HepG2 (cell line): ENCODE measurements around the gene STS.

Source experiments
- MXI1 ChIP-seq: IDR thresholded peaks from 3 replicates; pipeline ENCODE4 v1.6.1; 2012; ENCODE audit warnings: low read depth, low read length, inconsistent platforms, borderline replicate concordance
- TCF7L2 ChIP-seq: IDR thresholded peaks from 2 replicates; pipeline ENCODE4 v1.6.1; 2011; ENCODE audit warnings: mild to moderate bottlenecking, low read depth, low read length, moderate library complexity
- ZNF256 ChIP-seq: sonication (generic); formaldehyde crosslinking; conservative IDR thresholded peaks from 2 replicates; pipeline ENCODE4 v1.4.0; 2020; ENCODE audit warnings: missing genetic modification reagents
- TF ChIP-seq, protein P1 (sequence below): sonication (generic); formaldehyde crosslinking; IDR thresholded peaks from 2 replicates; pipeline ENCODE4 v1.5.1; 2020; ENCODE audit warnings: missing genetic modification reagents, mild to moderate bottlenecking, borderline replicate concordance
- TF ChIP-seq, protein P2 (sequence below): sonication (generic); formaldehyde crosslinking; IDR thresholded peaks from 2 replicates; pipeline ENCODE4 v1.5.0; 2020; ENCODE audit warnings: mild to moderate bottlenecking, missing genetic modification reagents, moderate library complexity
- TF ChIP-seq, protein P3 (sequence below): sonication (generic); formaldehyde crosslinking; conservative IDR thresholded peaks from 2 replicates; pipeline ENCODE4 v1.4.0; 2020; ENCODE audit warnings: missing genetic modification reagents
- TF ChIP-seq, protein P4 (sequence below): sonication (generic); formaldehyde crosslinking; IDR thresholded peaks from 2 replicates; pipeline ENCODE4 v1.4.0; 2020; ENCODE audit warnings: missing genetic modification reagents

DNA sequence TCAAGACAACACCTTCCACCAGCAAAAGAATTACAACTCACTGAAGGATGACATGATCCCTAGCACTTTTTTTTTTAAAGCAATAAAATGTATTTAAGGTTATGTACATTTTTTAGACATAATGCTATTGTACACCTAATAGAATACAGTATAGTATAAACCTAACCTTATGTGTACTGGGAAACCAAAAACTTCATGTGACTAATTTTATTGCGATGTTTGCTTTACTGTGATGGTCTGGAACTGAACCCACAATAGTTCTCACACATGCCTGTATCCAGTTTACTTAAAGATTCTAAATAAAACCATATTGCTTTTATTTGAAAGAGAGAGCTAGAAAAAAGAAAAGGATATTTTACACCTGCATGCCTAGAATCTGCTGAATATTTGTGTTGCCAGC, 4.4 kb upstream of the STS start:
- no peak for TF ChIP-seq ZNF256
- TF ChIP-seq, protein P1, sequence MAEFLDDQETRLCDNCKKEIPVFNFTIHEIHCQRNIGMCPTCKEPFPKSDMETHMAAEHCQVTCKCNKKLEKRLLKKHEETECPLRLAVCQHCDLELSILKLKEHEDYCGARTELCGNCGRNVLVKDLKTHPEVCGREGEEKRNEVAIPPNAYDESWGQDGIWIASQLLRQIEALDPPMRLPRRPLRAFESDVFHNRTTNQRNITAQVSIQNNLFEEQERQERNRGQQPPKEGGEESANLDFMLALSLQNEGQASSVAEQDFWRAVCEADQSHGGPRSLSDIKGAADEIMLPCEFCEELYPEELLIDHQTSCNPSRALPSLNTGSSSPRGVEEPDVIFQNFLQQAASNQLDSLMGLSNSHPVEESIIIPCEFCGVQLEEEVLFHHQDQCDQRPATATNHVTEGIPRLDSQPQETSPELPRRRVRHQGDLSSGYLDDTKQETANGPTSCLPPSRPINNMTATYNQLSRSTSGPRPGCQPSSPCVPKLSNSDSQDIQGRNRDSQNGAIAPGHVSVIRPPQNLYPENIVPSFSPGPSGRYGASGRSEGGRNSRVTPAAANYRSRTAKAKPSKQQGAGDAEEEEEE: no peak
- no peak for TF ChIP-seq TCF7L2
- TF ChIP-seq, protein P2, sequence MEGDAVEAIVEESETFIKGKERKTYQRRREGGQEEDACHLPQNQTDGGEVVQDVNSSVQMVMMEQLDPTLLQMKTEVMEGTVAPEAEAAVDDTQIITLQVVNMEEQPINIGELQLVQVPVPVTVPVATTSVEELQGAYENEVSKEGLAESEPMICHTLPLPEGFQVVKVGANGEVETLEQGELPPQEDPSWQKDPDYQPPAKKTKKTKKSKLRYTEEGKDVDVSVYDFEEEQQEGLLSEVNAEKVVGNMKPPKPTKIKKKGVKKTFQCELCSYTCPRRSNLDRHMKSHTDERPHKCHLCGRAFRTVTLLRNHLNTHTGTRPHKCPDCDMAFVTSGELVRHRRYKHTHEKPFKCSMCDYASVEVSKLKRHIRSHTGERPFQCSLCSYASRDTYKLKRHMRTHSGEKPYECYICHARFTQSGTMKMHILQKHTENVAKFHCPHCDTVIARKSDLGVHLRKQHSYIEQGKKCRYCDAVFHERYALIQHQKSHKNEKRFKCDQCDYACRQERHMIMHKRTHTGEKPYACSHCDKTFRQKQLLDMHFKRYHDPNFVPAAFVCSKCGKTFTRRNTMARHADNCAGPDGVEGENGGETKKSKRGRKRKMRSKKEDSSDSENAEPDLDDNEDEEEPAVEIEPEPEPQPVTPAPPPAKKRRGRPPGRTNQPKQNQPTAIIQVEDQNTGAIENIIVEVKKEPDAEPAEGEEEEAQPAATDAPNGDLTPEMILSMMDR: no peak
- TF ChIP-seq, protein P3, sequence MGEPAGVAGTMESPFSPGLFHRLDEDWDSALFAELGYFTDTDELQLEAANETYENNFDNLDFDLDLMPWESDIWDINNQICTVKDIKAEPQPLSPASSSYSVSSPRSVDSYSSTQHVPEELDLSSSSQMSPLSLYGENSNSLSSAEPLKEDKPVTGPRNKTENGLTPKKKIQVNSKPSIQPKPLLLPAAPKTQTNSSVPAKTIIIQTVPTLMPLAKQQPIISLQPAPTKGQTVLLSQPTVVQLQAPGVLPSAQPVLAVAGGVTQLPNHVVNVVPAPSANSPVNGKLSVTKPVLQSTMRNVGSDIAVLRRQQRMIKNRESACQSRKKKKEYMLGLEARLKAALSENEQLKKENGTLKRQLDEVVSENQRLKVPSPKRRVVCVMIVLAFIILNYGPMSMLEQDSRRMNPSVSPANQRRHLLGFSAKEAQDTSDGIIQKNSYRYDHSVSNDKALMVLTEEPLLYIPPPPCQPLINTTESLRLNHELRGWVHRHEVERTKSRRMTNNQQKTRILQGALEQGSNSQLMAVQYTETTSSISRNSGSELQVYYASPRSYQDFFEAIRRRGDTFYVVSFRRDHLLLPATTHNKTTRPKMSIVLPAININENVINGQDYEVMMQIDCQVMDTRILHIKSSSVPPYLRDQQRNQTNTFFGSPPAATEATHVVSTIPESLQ (CRISPR knock-in tag): no peak
- TF ChIP-seq, protein P4, sequence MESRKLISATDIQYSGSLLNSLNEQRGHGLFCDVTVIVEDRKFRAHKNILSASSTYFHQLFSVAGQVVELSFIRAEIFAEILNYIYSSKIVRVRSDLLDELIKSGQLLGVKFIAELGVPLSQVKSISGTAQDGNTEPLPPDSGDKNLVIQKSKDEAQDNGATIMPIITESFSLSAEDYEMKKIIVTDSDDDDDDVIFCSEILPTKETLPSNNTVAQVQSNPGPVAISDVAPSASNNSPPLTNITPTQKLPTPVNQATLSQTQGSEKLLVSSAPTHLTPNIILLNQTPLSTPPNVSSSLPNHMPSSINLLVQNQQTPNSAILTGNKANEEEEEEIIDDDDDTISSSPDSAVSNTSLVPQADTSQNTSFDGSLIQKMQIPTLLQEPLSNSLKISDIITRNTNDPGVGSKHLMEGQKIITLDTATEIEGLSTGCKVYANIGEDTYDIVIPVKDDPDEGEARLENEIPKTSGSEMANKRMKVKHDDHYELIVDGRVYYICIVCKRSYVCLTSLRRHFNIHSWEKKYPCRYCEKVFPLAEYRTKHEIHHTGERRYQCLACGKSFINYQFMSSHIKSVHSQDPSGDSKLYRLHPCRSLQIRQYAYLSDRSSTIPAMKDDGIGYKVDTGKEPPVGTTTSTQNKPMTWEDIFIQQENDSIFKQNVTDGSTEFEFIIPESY (CRISPR knock-in tag): no peak
- no peak for TF ChIP-seq MXI1
